K562 (cell line): ENCODE data around the gene FARP1. TPM values are rescaled to one million over a fixed set of nuclear protein-coding genes. Genes with fewer than 3 reads are reported as not detected.

Experiments
- CHD4 ChIP-seq: fragments of 200-600 bp; sonication (generic); IDR thresholded peaks from 3 replicates; pipeline ENCODE4 v1.6.1; 2012; ENCODE audit warnings: low read depth, mild to moderate bottlenecking, mixed read lengths, low read length, inconsistent platforms; ENCODE audit not compliant: insufficient read depth, insufficient replicate concordance, poor library complexity, severe bottlenecking
- ERF ChIP-seq: fragments of 450-650 bp; formaldehyde crosslinking; IDR thresholded peaks from 2 replicates; pipeline ENCODE4 v1.4.0; 2020; ENCODE audit warnings: mild to moderate bottlenecking, mixed read lengths
- HCFC1 ChIP-seq: IDR thresholded peaks from 2 replicates; pipeline ENCODE4 v1.6.1; 2012; ENCODE audit warnings: low read depth, low read length, improper control_type of control experiment
- HDAC2 ChIP-seq: fragments of 450-650 bp; IDR thresholded peaks from 2 replicates; pipeline ENCODE4 v1.6.1; 2016; ENCODE audit warnings: mild to moderate bottlenecking
- MCM7 ChIP-seq, 2 experiments: fragments of 450-650 bp; IDR thresholded peaks; 2 replicates each; pipeline ENCODE4 v1.6.1; 2016 to 2018
- NUFIP1 ChIP-seq: fragments of 450-650 bp; IDR thresholded peaks from 2 replicates; pipeline ENCODE4 v1.6.1; 2018; ENCODE audit not compliant: partially characterized antibody
- PRPF4 ChIP-seq: fragments of 200-400 bp; formaldehyde crosslinking; IDR thresholded peaks from one replicate; pipeline ENCODE4 v1.6.1; 2017; ENCODE audit warnings: low read length, low read depth, mild to moderate bottlenecking; ENCODE audit not compliant: insufficient read depth, poor library complexity, severe bottlenecking
- TRIM24 ChIP-seq, 2 experiments: fragments of 450-650 bp; IDR thresholded peaks; 2 replicates each; pipeline ENCODE4 v1.6.1; 2016
- polyA plus RNA-seq, 8 experiments: library from polyadenylated mRNA; depleted of rRNA in 4 of 8; stranded (reverse) in 5 of 8; unstranded in 3 of 8; fragments of >200 nt; fragmentation: Nextera tagmentation in 2 of 8; fragmentation: Illumina TruSeq in 1 of 8; extraction: Ambion mirVana in 2 of 8; extraction: Trizol in 1 of 8; gene quantifications; 2 replicates each; pipeline versions ENCODE4 v1.2.1 to v1.2.3, GENCODE V29; 2011 to 2014; ENCODE audit warnings: inconsistent platforms in 1 of 8, missing spikeins in 1 of 8
- total RNA-seq, 7 experiments: library from RNA; depleted of rRNA in 6 of 7; stranded (reverse); fragments of >200 nt in 6 of 7; fragmentation: Illumina TruSeq in 2 of 7; extraction: Trizol in 2 of 7; gene quantifications; 2 replicates each; pipeline versions ENCODE4 v1.2.1 to v1.2.3, GENCODE V29; 2011 to 2021; ENCODE audit warnings: low replicate concordance in 1 of 7
- TF ChIP-seq, protein P1 (sequence below): fragments of 200-800 bp; sonication (Bioruptor generic); IDR thresholded peaks from 2 replicates; pipeline ENCODE4 v1.6.1; 2017; ENCODE audit warnings: missing genetic modification characterization, missing compliant biosample characterization
- TF ChIP-seq, protein P2 (sequence below): sonication (generic); formaldehyde crosslinking; IDR thresholded peaks from 2 replicates; pipeline ENCODE4 v1.8.1; 2022; ENCODE audit warnings: missing genetic modification reagents
- TF ChIP-seq, protein P3 (sequence below): fragments of 250-450 bp; sonication (Bioruptor Pico); IDR thresholded peaks from 2 replicates; pipeline ENCODE4 v1.8.0; 2022; ENCODE audit warnings: inconsistent platforms, mild to moderate bottlenecking, moderate library complexity, borderline replicate concordance

FARP1 gene
- total and polyA plus RNA-seq, 9 of the 15 experiments (the other 6 are each of a cell fraction or from before 2014, with no cell fraction given): 0.03 to 0.29 (median 0.05) TPM; not detected in 3

DNA sequence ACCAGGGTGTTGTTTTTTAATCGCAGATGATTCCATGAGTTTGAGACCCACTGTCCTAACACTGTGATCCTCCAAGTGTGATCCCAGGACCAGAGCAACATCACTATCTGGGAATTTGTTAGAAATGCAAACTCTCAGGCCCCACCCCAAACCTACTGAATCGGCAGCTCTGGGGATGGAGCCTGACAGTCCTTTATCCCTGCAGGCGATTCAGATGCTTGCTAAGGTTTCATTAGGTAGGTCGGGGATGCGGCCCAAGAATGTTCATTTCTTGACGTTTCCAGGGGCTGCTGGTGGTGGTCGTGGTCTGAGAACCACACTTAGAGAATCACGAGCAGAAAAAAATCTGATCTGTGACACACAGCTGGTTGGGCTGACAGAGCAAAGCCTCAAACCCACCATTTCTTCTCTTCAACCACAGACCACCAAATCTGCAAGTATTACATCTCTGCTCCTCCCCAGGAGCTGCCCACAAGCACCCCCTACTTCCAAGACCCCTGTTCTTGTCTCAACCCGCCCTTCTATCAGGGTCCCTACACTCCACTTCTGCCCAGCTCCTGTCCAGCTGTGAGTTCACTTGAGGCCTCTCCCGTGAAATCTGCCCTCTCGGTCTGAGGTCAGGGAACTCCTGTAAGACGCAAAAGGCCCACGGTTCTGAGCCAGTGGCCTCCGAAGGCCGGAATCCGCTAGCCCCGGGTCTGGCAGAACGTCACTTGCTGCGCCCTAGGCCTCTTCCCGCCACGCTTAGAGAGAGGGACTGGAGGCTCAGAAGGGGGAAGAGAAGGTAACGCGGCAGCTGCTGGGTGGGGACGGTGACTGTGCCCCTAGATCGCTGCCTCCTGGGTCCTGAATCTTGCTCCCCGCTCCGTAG, 1.1 kb upstream of the FARP1 start (continued):
- TF ChIP-seq, protein P1, sequence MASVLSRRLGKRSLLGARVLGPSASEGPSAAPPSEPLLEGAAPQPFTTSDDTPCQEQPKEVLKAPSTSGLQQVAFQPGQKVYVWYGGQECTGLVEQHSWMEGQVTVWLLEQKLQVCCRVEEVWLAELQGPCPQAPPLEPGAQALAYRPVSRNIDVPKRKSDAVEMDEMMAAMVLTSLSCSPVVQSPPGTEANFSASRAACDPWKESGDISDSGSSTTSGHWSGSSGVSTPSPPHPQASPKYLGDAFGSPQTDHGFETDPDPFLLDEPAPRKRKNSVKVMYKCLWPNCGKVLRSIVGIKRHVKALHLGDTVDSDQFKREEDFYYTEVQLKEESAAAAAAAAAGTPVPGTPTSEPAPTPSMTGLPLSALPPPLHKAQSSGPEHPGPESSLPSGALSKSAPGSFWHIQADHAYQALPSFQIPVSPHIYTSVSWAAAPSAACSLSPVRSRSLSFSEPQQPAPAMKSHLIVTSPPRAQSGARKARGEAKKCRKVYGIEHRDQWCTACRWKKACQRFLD (CRISPR knock-in tag): no peak
- TF ChIP-seq ERF: no peak
- TF ChIP-seq, protein P2, sequence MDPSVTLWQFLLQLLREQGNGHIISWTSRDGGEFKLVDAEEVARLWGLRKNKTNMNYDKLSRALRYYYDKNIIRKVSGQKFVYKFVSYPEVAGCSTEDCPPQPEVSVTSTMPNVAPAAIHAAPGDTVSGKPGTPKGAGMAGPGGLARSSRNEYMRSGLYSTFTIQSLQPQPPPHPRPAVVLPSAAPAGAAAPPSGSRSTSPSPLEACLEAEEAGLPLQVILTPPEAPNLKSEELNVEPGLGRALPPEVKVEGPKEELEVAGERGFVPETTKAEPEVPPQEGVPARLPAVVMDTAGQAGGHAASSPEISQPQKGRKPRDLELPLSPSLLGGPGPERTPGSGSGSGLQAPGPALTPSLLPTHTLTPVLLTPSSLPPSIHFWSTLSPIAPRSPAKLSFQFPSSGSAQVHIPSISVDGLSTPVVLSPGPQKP (CRISPR knock-in tag): no peak
- TF ChIP-seq HCFC1: no peak
- no peak for TF ChIP-seq HDAC2
- TF ChIP-seq, protein P3, sequence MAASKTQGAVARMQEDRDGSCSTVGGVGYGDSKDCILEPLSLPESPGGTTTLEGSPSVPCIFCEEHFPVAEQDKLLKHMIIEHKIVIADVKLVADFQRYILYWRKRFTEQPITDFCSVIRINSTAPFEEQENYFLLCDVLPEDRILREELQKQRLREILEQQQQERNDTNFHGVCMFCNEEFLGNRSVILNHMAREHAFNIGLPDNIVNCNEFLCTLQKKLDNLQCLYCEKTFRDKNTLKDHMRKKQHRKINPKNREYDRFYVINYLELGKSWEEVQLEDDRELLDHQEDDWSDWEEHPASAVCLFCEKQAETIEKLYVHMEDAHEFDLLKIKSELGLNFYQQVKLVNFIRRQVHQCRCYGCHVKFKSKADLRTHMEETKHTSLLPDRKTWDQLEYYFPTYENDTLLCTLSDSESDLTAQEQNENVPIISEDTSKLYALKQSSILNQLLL (CRISPR knock-in tag): no peak
- TF ChIP-seq PRPF4: no peak
- TF ChIP-seq NUFIP1: no peak
- TF ChIP-seq TRIM24 (IDR thresholded peaks at IDR 0.05): no peak
- TF ChIP-seq CHD4: no peak
- no peak for TF ChIP-seq MCM7 (IDR thresholded peaks at IDR 0.05)
- TF ChIP-seq, all 486 proteins: peak for 0
